ENCODE results near the gene CGB8.
"Not testable (repeated sequence)": the region's sequence is repeated elsewhere in the genome, so short reads cannot be mapped to it uniquely, and the experiment has no call there.

DNA sequence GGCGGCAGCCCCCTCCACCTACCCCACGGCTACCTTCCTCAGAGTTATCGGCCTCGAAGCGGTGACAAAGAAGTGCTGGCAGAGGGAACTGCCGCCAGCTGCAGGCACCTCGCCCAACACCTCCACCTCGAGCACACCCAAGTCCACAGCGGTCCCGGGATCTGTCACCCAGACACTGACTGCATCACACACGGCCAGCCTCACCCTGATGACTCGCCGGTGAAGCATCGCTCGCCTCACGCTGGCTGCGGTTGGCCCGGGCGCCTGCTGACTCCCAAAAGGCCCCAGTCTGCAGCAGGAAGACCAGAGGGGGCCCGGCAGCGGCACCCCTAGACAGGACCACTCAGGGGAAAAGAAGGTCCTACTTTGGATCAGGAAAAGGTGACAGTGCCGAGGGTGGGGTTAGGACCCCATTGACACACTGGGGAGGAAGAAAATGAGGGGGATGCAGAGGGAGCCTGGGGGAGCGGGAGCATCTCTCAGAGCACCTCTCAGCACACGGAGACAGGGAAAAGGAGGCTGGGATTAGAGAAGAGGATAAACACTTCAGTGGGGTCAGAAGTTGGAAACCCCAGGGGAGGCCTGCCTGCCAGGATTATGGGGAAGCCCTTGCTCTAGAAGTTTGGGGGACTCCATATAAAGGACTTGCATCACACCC lies 1.6 kb upstream of the CGB8 start:
- not testable (repeated sequence) for TF ChIP-seq EZH2 (IDR thresholded peaks at IDR 0.05; ENCODE audit: insufficient read depth, poor library complexity, severe bottlenecking); EZH2phosphoT487 (IDR thresholded peaks at IDR 0.05; ENCODE audit: insufficient read depth, low read depth)

Measured in GM23248 (cell line).